NT2/D1 (cell line): ENCODE results near the gene NUP155.

Experiments used
- DNase-seq: peaks from one replicate; pipeline ENCODE4 v3.0.0-alpha.2; 2011; ENCODE audit warnings: low read depth, low spot score
- H3K27me3 ChIP-seq: 2 replicates; pipeline ENCODE4 v1.6.0; 2011; ENCODE audit warnings: mild to moderate bottlenecking; ENCODE audit not compliant: insufficient read length, insufficient read depth
- H3K36me3 ChIP-seq: 2 replicates; pipeline ENCODE4 v1.6.1; 2011; ENCODE audit warnings: mild to moderate bottlenecking, low read length, mixed read lengths; ENCODE audit not compliant: insufficient read depth, insufficient read length
- H3K4me1 ChIP-seq: 2 replicates; pipeline ENCODE4 v1.5.1; 2011; ENCODE audit not compliant: insufficient read depth, insufficient read length
- H3K4me3 ChIP-seq: 2 replicates; pipeline ENCODE4 v1.5.1; 2011; ENCODE audit warnings: low read depth; ENCODE audit not compliant: insufficient read length
- H3K9ac ChIP-seq: 2 replicates; pipeline ENCODE4 v1.6.0; 2011; ENCODE audit warnings: low read depth; ENCODE audit not compliant: insufficient read length
- H3K9me3 ChIP-seq: 2 replicates; pipeline ENCODE4 v1.5.1; 2011; ENCODE audit warnings: mild to moderate bottlenecking, low read length; ENCODE audit not compliant: insufficient read depth
- SUZ12 ChIP-seq: IDR thresholded peaks from 2 replicates; pipeline ENCODE4 v1.6.1; 2011; ENCODE audit not compliant: insufficient read length, insufficient read depth; ENCODE audit errors: extremely low read depth
- YY1 ChIP-seq: IDR thresholded peaks from 2 replicates; pipeline ENCODE4 v1.6.1; 2011; ENCODE audit not compliant: insufficient read length, insufficient read depth
- ZNF274 ChIP-seq: IDR thresholded peaks from 2 replicates; pipeline ENCODE4 v1.6.1; 2011; ENCODE audit warnings: mild to moderate bottlenecking, low read depth, low read length

Gene NUP155

GRCh38 chr5:37255774-37256358 lies 115.0 kb downstream of the NUP155 start:
- Histone ChIP-seq H3K9ac (no peak overlapping the region), H3K36me3 (no peaks in the 10 kb centered on the region), H3K4me3 (no peak overlapping the region), H3K4me1 (no peaks in the 10 kb centered on the region), H3K27me3 (no peaks in the 10 kb centered on the region), H3K9me3 (no peaks in the 10 kb centered on the region)
- DNase-seq, result no peak
- no peak for TF ChIP-seq YY1
- no peak for TF ChIP-seq ZNF274
- TF ChIP-seq SUZ12, result no peak

- Histone ChIP-seq H3K27me3 (no peaks in the 10 kb centered on the region), H3K9ac (no peak overlapping the region), H3K4me3 (no peak overlapping the region), H3K36me3 (no peaks in the 10 kb centered on the region), H3K9me3 (no peaks in the 10 kb centered on the region), H3K4me1 (no peaks in the 10 kb centered on the region)
- DNase-seq, result no peak
- no peak for TF ChIP-seq ZNF274
Observed at GRCh38 chr5:37254581-37254980, 116.3 kb downstream of the NUP155 start.

GRCh38 chr5:37251665-37252064 lies 119.2 kb downstream of the NUP155 start:
- H3K27me3 ChIP-seq, result no peaks in the 10 kb centered on the region
- no peak for DNase-seq
- TF ChIP-seq YY1, result no peak
- TF ChIP-seq SUZ12, result no peak
- TF ChIP-seq ZNF274, result no peak
- H3K4me3 ChIP-seq, result no peak overlapping the region
- peaks cover 3% of the 10 kb centered on the region for H3K36me3 ChIP-seq
- H3K9me3 ChIP-seq, result no peaks in the 10 kb centered on the region
- no peak overlapping the region for H3K9ac ChIP-seq
- no peaks in the 10 kb centered on the region for H3K4me1 ChIP-seq

- TF ChIP-seq ZNF274 (no peak), SUZ12 (no peak), YY1 (no peak)
- Histone ChIP-seq H3K9ac (peak overlapping the region; percentile 87), H3K9me3 (no peaks in the 10 kb centered on the region), H3K36me3 (peaks cover 3% of the 10 kb centered on the region), H3K4me1 (no peaks in the 10 kb centered on the region), H3K27me3 (no peaks in the 10 kb centered on the region), H3K4me3 (peak overlapping the region; percentile 67)
- no peak for DNase-seq
Observed at GRCh38 chr5:37249815-37250164, 121.1 kb downstream of the NUP155 start.

GRCh38 chr5:37248970-37249814 lies 121.7 kb downstream of the NUP155 start, which contains the start of gene CPLANE1:
CPLANE1 (minus strand) TSS chr5:37249376; CDS start chr5:37247698, 1,678 bp downstream.
- Histone ChIP-seq H3K9ac (peak within 1 kb of the TSS; percentile 87), H3K4me1 (no peaks in the 10 kb centered on the region), H3K4me3 (peak within 1 kb of the TSS; percentile 67), H3K36me3 (peaks cover 5% of the 10 kb centered on the region), H3K27me3 (no peaks in the 10 kb centered on the region), H3K9me3 (no peaks in the 10 kb centered on the region)
- DNase-seq, result peak; percentile 60
- TF ChIP-seq ZNF274 (no peak), SUZ12 (no peak), YY1 (no peak)

- no peaks in the 10 kb centered on the region for H3K9me3 ChIP-seq
- no peaks in the 10 kb centered on the region for H3K4me1 ChIP-seq
- TF ChIP-seq YY1, result no peak
- no peak for TF ChIP-seq SUZ12
- no peak for TF ChIP-seq ZNF274
- peak overlapping the region; percentile 67 for H3K4me3 ChIP-seq
- peaks cover 5% of the 10 kb centered on the region for H3K36me3 ChIP-seq
- no peaks in the 10 kb centered on the region for H3K27me3 ChIP-seq
- DNase-seq, result no peak
- peak overlapping the region; percentile 87 for H3K9ac ChIP-seq
Observed at GRCh38 chr5:37248421-37248969, 122.4 kb downstream of the NUP155 start.

GRCh38 chr5:37247496-37247895 lies 123.4 kb downstream of the NUP155 start:
- no peak overlapping the region for H3K9ac ChIP-seq
- H3K4me3 ChIP-seq, result no peak overlapping the region

More at GRCh38 chr5:37247496-37247895, 123.4 kb downstream of the NUP155 start:
- Histone ChIP-seq H3K4me1 (no peaks in the 10 kb centered on the region), H3K27me3 (no peaks in the 10 kb centered on the region), H3K9me3 (no peaks in the 10 kb centered on the region), H3K36me3 (peaks cover 14% of the 10 kb centered on the region)
- TF ChIP-seq SUZ12, result no peak
- TF ChIP-seq ZNF274, result no peak
- no peak for TF ChIP-seq YY1
- no peak for DNase-seq
